Measurements from ENCODE around the gene MAGT1. TPM values are rescaled to one million over a fixed set of nuclear protein-coding genes. Genes with fewer than 3 reads are reported as not detected.

Gene MAGT1
- total and polyA plus RNA-seq, 2 experiments from 2014 or later, result 23.4 to 42.2 TPM

DNA sequence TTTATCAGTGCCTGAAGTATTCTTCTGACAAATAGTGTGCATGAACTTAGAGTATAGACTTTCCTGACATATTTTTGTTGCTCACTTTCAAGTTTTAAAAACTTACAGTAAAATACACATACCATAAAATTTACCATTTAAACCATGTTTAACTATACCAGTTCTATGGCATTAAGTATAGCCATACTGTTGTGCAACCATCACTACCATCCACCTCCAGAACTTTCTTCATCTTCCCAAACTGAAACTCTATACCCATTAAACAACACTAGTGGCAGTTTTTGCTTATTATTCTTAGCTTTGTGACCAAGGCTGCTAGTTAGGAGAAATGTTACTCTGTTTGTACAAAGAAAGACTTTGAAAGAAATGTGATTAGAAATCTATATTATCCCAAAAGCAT lies 41.1 kb upstream of the MAGT1 start (continued):
- TF ChIP-seq JUNB (IDR thresholded peaks at IDR 0.05; ENCODE audit: unreplicated experiment) (no peak), ZNF114 (CRISPR knock-in tag; IDR thresholded peaks at IDR 0.05) (no peak)
- TF ChIP-seq, protein P1, sequence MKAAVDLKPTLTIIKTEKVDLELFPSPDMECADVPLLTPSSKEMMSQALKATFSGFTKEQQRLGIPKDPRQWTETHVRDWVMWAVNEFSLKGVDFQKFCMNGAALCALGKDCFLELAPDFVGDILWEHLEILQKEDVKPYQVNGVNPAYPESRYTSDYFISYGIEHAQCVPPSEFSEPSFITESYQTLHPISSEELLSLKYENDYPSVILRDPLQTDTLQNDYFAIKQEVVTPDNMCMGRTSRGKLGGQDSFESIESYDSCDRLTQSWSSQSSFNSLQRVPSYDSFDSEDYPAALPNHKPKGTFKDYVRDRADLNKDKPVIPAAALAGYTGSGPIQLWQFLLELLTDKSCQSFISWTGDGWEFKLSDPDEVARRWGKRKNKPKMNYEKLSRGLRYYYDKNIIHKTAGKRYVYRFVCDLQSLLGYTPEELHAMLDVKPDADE (IDR thresholded peaks at IDR 0.05), result no peak

DNA sequence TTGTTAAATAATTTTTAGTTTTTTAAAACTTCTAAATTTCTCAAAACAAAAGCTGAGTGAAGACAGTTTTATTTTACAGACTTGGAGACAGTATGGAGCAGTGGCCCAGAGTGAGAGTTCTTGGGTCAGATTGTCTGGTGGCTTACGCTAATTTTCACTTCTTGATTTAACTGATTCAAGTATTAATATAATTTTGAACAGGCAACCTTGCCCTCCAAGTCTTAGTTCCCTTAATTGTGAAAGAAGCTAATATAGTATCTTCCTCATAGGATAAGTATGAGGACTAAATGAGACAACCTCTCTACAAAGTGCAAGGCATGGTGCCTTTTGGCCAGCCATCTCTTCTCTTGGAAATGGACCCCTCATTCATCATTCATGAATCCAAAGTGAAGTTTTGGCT lies 40.7 kb upstream of the MAGT1 start:
- H3K79me2 ChIP-seq (replicated peaks; ENCODE audit: insufficient read depth), result no peaks in the 10 kb centered on the region
- no peaks in the 10 kb centered on the region for H3K27me3 ChIP-seq (ENCODE audit: insufficient read depth)
- no peaks in the 10 kb centered on the region for H3F3A ChIP-seq (replicated peaks; ENCODE audit: low read depth)
- DNase-seq (ENCODE audit: low spot score), result no peak
- no peaks in the 10 kb centered on the region for H3K36me3 ChIP-seq (ENCODE audit: insufficient read depth)
- no peaks in the 10 kb centered on the region for H3K4me1 ChIP-seq (ENCODE audit: insufficient read depth)
- Mint-ChIP-seq H3K4me1 (no peaks in the 10 kb centered on the region), H3K36me3 (ENCODE audit: low read depth) (peaks cover 5% of the 10 kb centered on the region; the same call in 1 of the 3 replicates), H3K27ac (no peak overlapping the region), H3K4me3 (no peak overlapping the region), H3K9me3 (peaks cover 4% of the 10 kb centered on the region; the same call in 2 of the 3 replicates), H3K27me3 (ENCODE audit: insufficient read depth, low read depth, poor library complexity) (no peaks in the 10 kb centered on the region)
- no peaks in the 10 kb centered on the region for H3K9me2 ChIP-seq (ENCODE audit: insufficient read depth)
- H2AFZ ChIP-seq, result no peak overlapping the region
- H4K20me1 ChIP-seq (replicated peaks; ENCODE audit: insufficient read depth), result no peaks in the 10 kb centered on the region
- H3K27ac ChIP-seq (ENCODE audit: low read depth), result no peak overlapping the region
- no peak overlapping the region for H3K4me2 ChIP-seq
- ATAC-seq, result no peak
- TF ChIP-seq, protein P2, sequence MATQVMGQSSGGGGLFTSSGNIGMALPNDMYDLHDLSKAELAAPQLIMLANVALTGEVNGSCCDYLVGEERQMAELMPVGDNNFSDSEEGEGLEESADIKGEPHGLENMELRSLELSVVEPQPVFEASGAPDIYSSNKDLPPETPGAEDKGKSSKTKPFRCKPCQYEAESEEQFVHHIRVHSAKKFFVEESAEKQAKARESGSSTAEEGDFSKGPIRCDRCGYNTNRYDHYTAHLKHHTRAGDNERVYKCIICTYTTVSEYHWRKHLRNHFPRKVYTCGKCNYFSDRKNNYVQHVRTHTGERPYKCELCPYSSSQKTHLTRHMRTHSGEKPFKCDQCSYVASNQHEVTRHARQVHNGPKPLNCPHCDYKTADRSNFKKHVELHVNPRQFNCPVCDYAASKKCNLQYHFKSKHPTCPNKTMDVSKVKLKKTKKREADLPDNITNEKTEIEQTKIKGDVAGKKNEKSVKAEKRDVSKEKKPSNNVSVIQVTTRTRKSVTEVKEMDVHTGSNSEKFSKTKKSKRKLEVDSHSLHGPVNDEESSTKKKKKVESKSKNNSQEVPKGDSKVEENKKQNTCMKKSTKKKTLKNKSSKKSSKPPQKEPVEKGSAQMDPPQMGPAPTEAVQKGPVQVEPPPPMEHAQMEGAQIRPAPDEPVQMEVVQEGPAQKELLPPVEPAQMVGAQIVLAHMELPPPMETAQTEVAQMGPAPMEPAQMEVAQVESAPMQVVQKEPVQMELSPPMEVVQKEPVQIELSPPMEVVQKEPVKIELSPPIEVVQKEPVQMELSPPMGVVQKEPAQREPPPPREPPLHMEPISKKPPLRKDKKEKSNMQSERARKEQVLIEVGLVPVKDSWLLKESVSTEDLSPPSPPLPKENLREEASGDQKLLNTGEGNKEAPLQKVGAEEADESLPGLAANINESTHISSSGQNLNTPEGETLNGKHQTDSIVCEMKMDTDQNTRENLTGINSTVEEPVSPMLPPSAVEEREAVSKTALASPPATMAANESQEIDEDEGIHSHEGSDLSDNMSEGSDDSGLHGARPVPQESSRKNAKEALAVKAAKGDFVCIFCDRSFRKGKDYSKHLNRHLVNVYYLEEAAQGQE (IDR thresholded peaks at IDR 0.05; ENCODE audit: unreplicated experiment), result no peak
- no peak for TF ChIP-seq ZNF114 (CRISPR knock-in tag; IDR thresholded peaks at IDR 0.05)
- TF ChIP-seq, protein P1 (IDR thresholded peaks at IDR 0.05), result no peak
- TF ChIP-seq EZH2phosphoT487 (IDR thresholded peaks at IDR 0.05; ENCODE audit: unreplicated experiment), result no peak
- no peak for TF ChIP-seq STAT1 (IDR thresholded peaks at IDR 0.05; ENCODE audit: unreplicated experiment)
- H3K4me3 ChIP-seq, result no peak overlapping the region

DNA sequence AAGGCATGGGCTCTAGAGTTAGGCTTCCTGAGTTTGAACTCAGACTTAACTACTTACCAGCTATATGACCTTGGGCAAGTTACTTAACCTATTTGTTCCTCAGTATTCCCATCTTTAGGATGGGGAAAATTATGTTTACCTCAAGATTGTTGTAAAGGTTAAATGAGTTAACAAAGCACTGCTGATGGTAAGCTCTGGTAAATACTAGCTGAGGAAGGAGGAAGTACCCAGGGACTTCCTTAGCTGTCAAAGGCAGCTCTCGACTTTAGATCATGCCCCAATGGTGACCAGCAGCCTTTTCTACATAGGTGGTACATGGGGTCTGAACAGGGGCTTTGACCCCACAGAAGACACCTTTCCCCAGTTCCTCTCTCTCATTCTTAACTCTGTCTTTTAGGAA lies 35.3 kb upstream of the MAGT1 start:
- Mint-ChIP-seq H3K4me3 (no peak overlapping the region), H3K27ac (no peak overlapping the region), H3K9me3 (peaks cover 4% of the 10 kb centered on the region; the same call in 2 of the 3 replicates), H3K27me3 (ENCODE audit: insufficient read depth, low read depth, poor library complexity) (no peaks in the 10 kb centered on the region), H3K4me1 (no peaks in the 10 kb centered on the region), H3K36me3 (ENCODE audit: low read depth) (peaks cover 5% of the 10 kb centered on the region; the same call in 1 of the 3 replicates)
- Histone ChIP-seq H3K4me3 (no peak overlapping the region), H3K4me1 (ENCODE audit: insufficient read depth) (no peaks in the 10 kb centered on the region), H3F3A (replicated peaks; ENCODE audit: low read depth) (no peaks in the 10 kb centered on the region), H4K20me1 (replicated peaks; ENCODE audit: insufficient read depth) (no peaks in the 10 kb centered on the region), H3K4me2 (no peak overlapping the region), H3K36me3 (ENCODE audit: insufficient read depth) (no peaks in the 10 kb centered on the region), H3K27ac (ENCODE audit: low read depth) (no peak overlapping the region), H3K9me2 (ENCODE audit: insufficient read depth) (no peaks in the 10 kb centered on the region), H3K27me3 (ENCODE audit: insufficient read depth) (no peaks in the 10 kb centered on the region), H3K79me2 (replicated peaks; ENCODE audit: insufficient read depth) (no peaks in the 10 kb centered on the region), H2AFZ (no peak overlapping the region)
- no peak for DNase-seq (ENCODE audit: low spot score)
- ATAC-seq, result no peak
- TF ChIP-seq EZH2 (IDR thresholded peaks at IDR 0.05; ENCODE audit: low read depth, unreplicated experiment) (no peak), EZH2phosphoT487 (IDR thresholded peaks at IDR 0.05; ENCODE audit: unreplicated experiment) (no peak), JUNB (IDR thresholded peaks at IDR 0.05; ENCODE audit: unreplicated experiment) (no peak), CREB1 (CRISPR knock-in tag; IDR thresholded peaks at IDR 0.05; ENCODE audit: low read depth) (no peak)
- TF ChIP-seq, protein P2 (IDR thresholded peaks at IDR 0.05; ENCODE audit: unreplicated experiment), result no peak
- TF ChIP-seq, protein P1 (IDR thresholded peaks at IDR 0.05), result no peak
- TF ChIP-seq, protein P3, sequence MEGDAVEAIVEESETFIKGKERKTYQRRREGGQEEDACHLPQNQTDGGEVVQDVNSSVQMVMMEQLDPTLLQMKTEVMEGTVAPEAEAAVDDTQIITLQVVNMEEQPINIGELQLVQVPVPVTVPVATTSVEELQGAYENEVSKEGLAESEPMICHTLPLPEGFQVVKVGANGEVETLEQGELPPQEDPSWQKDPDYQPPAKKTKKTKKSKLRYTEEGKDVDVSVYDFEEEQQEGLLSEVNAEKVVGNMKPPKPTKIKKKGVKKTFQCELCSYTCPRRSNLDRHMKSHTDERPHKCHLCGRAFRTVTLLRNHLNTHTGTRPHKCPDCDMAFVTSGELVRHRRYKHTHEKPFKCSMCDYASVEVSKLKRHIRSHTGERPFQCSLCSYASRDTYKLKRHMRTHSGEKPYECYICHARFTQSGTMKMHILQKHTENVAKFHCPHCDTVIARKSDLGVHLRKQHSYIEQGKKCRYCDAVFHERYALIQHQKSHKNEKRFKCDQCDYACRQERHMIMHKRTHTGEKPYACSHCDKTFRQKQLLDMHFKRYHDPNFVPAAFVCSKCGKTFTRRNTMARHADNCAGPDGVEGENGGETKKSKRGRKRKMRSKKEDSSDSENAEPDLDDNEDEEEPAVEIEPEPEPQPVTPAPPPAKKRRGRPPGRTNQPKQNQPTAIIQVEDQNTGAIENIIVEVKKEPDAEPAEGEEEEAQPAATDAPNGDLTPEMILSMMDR (conservative IDR thresholded peaks at IDR 0.05; ENCODE audit: low read depth in 2 of 2), result no peak

Data from GM23338 (cell line).